HG02943 (cell line): ENCODE data around the gene EMB.
"Not testable (repeated sequence)": the region's sequence is repeated elsewhere in the genome, so short reads cannot be mapped to it uniquely, and the experiment has no call there.

Source experiments
- ATAC-seq: cut with Tn5 transposase; IDR thresholded peaks from one replicate; pipeline ENCODE4 v1.9.1; 2021; ENCODE audit warnings: mild to moderate bottlenecking, low read depth, moderate library complexity; ENCODE audit not compliant: unreplicated experiment

EMB gene, protein sequence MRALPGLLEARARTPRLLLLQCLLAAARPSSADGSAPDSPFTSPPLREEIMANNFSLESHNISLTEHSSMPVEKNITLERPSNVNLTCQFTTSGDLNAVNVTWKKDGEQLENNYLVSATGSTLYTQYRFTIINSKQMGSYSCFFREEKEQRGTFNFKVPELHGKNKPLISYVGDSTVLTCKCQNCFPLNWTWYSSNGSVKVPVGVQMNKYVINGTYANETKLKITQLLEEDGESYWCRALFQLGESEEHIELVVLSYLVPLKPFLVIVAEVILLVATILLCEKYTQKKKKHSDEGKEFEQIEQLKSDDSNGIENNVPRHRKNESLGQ

GRCh38 chr5:50440651-50441492 lies at the start of gene EMB:
Gene EMB (minus strand): TSS chr5:50441288. CDS start chr5:50441151, 137 bp downstream.
- peak; percentile 61 for ATAC-seq

- ATAC-seq: not testable (repeated sequence)
These were observed 48.4 kb upstream of the EMB start for GRCh38 chr5:50489491-50489890.

- ATAC-seq: not testable (repeated sequence)
These were observed 37.7 kb upstream of the EMB start for GRCh38 chr5:50478790-50479189.

- peak; percentile 99 for ATAC-seq
These were observed 35.5 kb upstream of the EMB start for GRCh38 chr5:50476549-50476948.

DNA sequence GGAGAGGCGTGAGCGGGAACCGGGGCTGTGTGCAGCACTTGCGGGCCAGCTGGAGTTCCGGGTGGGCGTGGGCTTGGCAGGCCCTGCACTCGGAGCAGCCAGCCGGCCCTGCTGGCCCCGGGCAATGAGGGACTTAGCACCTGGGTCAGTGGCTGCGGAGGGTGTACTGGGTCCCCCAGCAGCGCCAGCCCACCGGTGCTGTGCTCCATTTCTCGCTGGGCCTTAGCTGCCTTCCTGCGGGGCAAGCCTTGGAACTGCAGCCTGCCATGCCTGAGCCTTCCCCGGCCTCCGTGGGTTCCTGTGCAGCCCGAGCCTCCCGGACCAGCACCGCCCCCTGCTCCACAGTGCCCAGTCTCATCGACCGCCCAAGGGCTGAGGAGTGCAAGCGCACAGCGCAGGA lies 23.9 kb upstream of the EMB start:
- not testable (repeated sequence) for ATAC-seq

DNA sequence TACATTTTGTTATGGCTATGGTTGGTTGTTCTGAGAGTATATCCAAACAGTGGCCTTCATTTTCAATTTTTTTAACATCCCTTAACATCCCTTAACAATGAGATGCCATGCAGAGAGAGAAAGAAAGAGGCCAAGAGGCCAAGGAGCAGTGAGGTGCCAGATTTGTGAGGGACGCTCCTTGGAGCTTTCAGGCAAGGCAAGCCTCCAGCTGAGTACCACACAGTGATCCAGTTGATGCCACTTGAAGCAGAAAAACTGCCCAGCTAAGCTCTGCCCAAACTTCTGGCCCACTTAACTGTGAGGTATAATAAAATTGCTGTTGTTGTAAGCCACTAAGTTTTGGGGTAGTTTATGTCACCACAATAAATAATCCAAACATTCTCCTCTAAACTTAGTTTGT lies 22.6 kb upstream of the EMB start:
- ATAC-seq: no peak

DNA sequence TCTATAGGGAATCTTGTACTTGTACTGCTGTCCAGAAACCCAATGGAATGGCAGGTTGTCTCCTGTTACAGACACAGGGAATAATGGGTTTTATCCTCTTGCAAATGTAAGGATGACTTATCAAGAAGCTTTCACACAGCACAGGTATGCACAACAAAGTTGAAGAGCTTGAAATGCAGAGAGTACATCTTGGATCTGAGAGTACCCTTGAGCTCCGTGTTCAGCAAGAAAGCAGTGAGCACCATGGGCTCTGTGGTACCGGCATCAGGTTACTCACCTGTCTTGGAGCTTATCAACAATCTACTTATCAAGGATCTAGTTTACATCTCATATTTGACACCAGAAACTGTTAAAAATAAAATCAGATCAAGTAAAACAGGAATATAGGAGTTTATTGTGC lies 22.0 kb upstream of the EMB start:
- ATAC-seq: no peak

DNA sequence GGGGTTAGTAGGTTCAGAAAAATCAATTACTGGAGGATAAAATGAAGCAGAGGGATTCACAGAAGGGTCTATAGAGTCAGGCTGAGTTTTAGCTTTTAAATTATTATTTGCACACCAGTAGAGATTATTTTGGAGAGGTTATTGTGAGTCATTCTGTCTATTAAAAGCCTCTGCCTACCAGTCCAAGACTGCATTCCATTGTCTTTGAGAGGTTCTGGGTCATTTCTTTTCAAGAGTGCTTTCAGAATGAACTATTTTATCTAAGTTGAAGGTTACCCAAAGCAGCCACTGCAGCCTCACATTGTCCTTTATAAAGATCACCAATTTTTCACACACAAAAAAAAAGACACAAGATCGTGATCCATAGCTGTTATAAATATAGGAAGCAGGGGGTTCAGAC lies 21.5 kb upstream of the EMB start:
- not testable (repeated sequence) for ATAC-seq

- not testable (repeated sequence) for ATAC-seq
These were observed 17.3 kb upstream of the EMB start for GRCh38 chr5:50458372-50458771.

DNA sequence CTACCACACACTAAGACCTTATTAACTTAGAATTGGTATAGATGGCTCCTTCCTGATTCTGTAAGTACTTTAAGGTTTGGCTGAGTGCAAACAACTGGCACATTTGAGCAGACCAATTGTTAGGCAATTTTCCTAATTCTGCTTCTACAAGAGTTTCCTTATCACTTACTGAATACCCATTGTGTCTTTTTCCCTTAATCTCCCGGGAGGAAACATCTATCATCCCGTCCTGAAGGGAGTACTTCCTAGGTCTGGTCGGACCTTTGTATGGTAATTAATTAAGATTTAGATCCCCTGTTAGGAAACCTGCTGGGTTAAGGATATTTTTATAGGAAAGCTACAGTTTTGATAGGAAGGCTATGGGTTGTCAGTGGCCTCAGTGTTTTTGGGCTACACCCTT lies 8.2 kb upstream of the EMB start:
- ATAC-seq: not testable (repeated sequence)

DNA sequence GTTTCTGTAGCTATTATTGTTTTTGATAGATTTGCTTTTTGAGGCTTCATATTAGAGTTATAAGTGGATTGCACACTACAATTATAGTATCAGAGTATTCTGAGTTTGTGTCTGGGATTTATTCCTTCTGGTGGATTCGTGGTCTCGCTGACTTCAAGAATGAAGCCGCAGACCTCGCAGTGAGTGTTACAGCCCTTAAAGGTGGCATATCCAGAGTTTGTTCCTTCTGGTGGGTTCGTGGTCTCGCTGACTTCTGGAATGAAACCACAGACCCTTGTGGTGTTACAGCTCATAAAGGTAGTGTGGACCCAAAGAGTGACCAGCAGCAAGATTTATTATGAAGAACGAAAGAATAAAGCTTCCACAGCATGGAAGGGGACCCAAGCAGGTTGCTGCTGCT lies 6.9 kb upstream of the EMB start:
- no peak for ATAC-seq

DNA sequence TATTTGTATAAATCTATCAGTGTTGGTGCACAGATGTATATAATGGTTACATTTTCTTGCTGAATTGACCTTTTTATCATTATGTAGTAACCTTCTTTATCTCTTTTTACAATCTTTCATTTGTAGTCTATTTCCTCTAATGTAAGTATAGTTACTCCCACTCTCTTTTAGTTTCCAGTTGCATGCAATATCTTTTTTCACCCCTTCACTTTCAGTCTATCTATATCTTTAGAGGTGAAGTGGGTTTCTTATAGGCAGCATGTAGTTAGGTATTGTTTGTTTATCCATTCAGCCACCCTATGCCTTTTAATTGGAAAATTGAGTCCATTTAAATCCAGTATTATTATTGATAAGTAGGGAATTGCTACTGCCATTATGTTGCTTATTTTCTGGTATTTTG lies 6.1 kb upstream of the EMB start:
- ATAC-seq: no peak

GRCh38 chr5:50445296-50445949 lies 4.3 kb upstream of the EMB start:
- peak; percentile 71 for ATAC-seq

DNA sequence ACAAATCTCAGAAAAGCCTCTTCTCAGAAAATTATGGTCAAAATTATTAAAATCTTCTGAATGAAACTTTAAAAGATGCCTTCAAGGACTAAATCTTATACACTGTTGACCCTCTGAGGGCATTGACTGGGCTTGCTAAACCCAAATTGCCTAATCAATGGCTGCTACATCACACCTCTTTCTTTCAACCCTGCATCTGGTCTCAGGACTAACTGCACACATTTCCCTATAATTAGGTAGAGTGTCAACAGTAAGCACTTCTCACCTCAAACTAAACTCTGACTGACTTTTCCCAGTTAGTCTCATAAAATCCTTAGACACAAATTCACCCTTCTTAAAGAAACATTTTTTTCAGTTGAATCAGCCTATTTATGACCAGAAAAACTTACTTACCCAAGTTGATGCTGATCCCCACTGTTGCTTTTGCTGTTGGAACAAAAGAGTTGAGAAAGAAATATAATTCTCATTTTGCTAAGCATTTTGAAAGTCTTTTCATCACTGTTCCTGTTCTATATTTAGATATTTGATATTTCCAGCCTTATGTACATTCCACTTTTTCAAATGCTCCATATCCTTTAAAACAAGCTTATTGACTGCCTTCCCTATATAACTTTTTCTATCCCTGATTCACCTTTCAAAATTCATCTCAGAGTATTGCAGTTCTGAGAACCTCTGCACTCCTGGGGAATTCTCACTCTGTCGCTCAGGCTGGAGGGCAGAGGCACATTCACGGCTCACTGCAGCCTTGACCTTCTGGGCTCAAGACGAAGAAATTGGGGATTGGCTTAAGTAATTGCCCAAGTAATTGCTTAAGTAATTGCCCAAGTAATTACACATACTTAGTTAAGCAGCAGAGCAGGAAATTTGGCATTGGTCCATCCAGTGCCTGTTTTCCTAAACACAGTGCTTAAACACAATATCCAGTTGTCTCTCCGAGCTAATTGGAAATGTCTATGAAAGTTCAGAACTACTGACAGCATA lies 1.8 kb upstream of the EMB start:
- not testable (repeated sequence) for ATAC-seq

GRCh38 chr5:50441493-50441955 lies 436 bp upstream of the EMB start:
- peak; percentile 2 for ATAC-seq

DNA sequence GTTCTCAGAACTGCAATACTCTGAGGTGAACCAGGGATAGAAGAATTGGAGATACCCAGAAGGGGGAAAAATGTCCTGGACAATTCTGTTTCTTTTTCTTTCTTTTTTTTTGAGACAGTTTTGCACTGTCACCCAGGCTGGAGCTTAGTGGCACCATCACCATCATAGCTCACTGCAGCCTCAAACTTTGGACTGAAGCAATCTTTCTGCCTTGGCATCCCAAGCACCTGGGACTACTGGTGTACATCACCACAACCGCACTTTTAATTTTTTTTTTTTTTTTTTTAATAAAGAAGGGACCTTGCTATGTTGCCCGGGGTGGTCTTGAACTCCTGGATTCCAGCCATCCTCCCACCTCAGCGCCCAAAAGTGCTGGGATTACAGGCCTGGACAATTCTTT lies 1.9 kb downstream of the EMB start:
- no peak for ATAC-seq

DNA sequence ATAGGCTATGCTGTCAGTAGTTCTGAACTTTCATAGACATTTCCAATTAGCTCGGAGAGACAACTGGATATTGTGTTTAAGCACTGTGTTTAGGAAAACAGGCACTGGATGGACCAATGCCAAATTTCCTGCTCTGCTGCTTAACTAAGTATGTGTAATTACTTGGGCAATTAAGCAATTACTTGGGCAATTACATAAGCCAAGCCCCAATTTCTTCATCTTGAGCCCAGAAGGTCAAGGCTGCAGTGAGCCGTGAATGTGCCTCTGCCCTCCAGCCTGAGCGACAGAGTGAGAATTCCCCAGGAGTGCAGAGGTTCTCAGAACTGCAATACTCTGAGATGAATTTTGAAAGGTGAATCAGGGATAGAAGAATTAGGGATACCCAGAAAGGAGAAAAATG lies 3.0 kb downstream of the EMB start:
- not testable (repeated sequence) for ATAC-seq

- ATAC-seq: no peak
These were observed 5.9 kb downstream of the EMB start for GRCh38 chr5:50435168-50435567.

GRCh38 chr5:50431133-50431904 lies 9.8 kb downstream of the EMB start:
- ATAC-seq: not testable (repeated sequence)
